GM19328 (cell line): ENCODE data around the gene FOXE3.

Source experiments
- ATAC-seq: cut with Tn5 transposase; IDR thresholded peaks from one replicate; pipeline ENCODE4 v1.9.1; 2021; ENCODE audit warnings: mild to moderate bottlenecking, moderate library complexity; ENCODE audit not compliant: unreplicated experiment

The FOXE3 gene

DNA sequence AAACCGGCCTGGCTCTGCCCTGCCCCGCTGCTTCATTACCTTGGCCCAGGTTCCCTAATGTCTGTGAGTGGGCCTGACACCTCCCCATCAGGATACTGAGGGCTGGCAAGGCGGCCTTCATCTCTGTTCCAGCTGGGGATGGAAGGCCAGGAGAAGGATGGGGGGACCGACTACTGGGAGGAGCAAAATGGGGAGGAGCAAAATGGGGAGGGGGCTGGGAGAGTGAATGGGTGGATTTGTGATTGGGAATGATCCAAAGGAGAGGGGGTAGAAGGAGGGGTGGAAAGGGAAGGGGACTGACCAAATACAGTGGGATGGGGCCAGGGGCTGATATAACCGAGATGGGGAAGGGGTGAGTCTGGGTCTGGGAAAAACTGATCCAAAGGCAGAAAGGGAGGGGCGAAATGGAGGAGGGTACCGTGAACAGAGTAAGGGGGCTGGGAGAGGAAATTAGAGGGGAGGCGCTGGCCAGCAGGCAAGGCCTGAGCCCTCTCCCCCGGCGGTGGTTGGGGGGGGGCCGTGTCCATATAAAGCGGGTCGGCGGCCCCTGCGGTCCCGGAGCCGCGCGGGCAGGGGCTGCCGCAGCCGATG is at the start of gene FOXE3:
Gene FOXE3, plus strand, starts transcription at position 558 of the 591 bp plus-strand sequence. Its CDS starts 31 bp downstream, at position 589.
- ATAC-seq: no peak

DNA sequence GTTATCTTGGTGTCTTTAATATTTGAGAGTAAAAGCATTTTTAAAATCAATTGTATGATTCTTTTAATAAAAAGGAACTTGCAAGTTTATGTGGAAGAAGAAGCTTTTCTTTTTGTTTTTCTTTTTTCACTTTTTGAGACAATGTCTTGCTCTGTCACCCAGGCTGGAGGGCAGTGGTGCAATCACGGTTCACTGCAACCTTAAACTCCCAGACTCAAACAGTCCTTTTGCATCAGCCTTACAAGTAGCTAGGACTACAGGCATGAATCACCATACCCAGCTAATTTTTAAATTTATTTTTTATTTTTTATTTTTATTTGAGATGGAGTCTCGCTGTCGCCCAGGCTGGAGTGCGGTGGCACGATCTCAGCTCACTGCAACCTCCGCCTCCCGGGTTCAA is 48.4 kb upstream of the FOXE3 start:
- ATAC-seq: no peak

- ATAC-seq: no peak
Measured at GRCh38 chr1:47371016-47371517, 45.0 kb upstream of the FOXE3 start.

DNA sequence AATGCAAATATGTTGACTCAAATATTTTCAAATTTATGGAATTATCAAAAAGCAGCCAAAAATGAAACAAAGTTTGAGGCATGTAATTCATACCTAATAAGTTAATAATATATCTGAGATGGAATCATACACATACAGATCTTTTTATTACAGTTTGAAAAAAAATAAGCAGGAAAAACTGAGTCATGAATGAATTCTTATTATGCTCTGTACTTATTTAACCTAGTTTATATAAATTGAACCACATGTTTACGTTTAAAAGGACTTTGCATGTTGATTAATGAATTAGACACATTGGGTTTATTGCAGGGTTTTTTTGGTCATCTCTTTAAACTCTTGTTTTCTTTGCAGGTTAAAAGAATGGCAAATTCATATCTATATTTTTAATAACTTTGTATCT is 41.6 kb upstream of the FOXE3 start:
- ATAC-seq: no peak

DNA sequence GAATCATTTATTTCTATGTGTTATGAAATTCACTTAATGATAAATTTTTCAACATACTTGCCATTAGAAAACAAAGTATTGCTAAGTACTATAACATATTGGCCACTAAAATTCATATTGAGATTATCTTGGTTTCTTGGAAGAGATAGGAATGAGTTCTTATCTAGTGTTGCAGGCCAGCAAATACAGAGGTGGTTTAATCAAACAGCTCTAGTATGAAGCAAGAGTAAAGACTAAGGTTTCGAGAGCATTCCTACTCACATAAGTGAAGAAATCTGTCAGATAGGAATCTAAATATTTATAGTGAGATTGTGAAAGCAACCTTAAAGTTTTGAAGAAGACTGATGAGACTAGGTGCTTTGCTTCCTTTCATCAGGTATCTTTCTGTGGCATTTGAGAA is 37.9 kb upstream of the FOXE3 start:
- no peak for ATAC-seq

GRCh38 chr1:47380699-47381098 is 35.4 kb upstream of the FOXE3 start:
- ATAC-seq: no peak

GRCh38 chr1:47382399-47382983 is 33.6 kb upstream of the FOXE3 start:
- ATAC-seq: no peak

- ATAC-seq: no peak
Measured at GRCh38 chr1:47384083-47384482, 32.0 kb upstream of the FOXE3 start.

- ATAC-seq: no peak
Measured at GRCh38 chr1:47385020-47385419, 31.1 kb upstream of the FOXE3 start.

DNA sequence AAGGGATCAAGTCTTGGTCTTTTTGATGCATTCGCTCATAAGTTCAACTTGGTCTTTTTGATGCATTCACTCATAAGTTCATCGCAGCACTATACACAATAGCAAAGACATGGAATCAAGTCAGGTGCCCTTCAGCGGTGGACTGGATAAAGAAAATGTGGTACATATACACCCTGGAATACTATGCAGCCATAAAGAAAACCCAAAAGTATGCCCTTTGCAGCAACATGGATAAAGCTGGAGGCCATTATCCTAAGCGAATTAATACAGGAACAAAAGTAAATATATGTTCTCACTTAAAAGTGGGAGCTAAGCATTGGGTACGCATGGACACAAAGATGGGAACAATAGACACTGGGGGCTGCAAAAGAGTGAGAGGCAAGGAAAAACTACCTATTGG is 29.8 kb upstream of the FOXE3 start:
- no peak for ATAC-seq

DNA sequence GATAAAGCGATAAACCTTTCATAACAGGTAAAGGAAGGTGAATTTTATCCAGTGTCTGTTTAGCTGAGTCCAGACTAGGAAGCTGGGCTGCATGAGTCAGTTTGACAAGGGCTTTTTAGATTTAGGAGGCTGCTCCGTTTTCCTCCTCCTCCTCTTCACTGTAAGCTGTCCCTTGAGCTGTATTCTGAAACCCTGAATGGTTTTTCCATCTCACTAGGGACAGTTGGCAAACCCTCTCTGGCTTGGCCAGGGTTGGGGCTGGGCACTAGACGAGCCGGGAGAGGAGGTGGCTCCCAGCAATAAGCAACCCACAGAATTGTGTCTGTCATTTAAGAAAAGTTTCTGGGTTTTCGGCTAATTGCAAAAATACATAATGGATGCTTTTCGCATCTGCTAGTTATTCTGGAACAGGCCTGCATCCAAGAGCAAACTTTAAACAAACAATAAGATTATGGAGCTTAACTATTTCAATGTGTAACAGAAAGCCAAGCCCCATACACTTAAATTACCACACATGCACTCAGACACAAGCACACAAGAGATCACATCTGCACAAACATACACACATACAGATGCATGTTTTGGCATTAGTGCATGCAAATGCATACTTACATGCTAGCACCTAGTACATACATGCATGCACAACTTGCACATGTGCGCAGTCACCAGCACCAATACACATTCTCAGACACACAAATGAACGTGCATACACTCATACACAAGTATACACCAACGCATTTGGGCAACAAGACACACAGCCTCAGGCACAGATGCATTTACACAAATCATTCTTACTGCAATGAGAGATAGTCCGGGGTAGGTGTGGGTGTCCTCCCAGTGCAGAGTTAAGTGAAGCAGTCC is 27.8 kb upstream of the FOXE3 start:
- ATAC-seq: no peak

GRCh38 chr1:47388891-47389238 is 27.2 kb upstream of the FOXE3 start:
- ATAC-seq: no peak

- no peak for ATAC-seq
Measured at GRCh38 chr1:47389731-47390130, 26.4 kb upstream of the FOXE3 start.

DNA sequence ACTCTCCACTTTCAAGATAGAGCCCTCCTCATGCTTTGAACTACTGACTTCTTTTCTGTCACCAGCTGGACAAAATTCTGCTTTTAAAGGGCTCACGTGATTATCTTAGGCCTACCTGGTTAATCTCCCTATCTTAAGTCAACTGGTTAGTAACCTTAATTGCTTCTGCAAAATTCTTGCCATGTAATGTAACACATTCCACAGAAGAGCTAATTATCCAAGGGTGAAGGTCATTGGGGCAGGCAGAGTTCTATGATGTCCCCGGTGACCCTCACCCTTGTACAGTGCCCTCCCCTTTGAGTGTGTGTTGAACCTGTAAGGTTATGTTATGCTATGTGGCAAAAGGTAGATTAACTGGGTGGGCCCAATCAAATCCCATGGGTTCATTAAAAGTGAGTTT is 25.2 kb upstream of the FOXE3 start:
- no peak for ATAC-seq

- ATAC-seq: no peak
Measured at GRCh38 chr1:47393141-47393540, 22.9 kb upstream of the FOXE3 start.

DNA sequence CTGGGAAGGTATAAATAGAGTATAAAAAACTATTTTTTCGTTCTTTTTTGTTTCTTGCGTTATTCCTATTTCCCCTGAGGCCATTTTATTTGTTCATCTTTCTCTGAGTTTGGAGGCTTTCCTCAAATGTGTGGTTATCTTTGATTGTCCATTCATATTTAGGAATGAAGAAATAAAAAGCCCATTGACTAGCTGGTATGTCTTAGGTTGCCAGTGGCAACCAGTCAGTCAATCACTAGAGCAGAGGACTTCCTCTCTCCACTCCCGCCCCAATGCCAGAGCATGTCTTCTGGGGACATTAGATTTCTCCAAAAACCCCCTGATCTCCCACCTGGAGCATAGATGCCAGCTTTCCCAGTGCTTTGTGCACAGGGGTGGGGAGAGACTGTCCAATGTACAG is 20.7 kb upstream of the FOXE3 start:
- no peak for ATAC-seq

GRCh38 chr1:47396671-47397196 is 19.4 kb upstream of the FOXE3 start:
- ATAC-seq: no peak

- ATAC-seq: no peak
Measured at GRCh38 chr1:47399138-47399845, 16.8 kb upstream of the FOXE3 start.

GRCh38 chr1:47399846-47400155 is 16.3 kb upstream of the FOXE3 start:
- no peak for ATAC-seq

- ATAC-seq: no peak
Measured at GRCh38 chr1:47401761-47402160, 14.3 kb upstream of the FOXE3 start.

- ATAC-seq: no peak
Measured at GRCh38 chr1:47402591-47402990, 13.5 kb upstream of the FOXE3 start.
